Erythroblast (primary cell): Measurements from ENCODE around the gene MDH1.

Source experiments
- DNase-seq, 2 experiments: peaks; one replicate each; lab custom pipeline; 2025; lab: John Stamatoyannopoulos, UW
- GATA1 ChIP-seq: IDR thresholded peaks from 2 replicates; pipeline ENCODE4 v1.6.1; 2011; ENCODE audit warnings: low read depth, mild to moderate bottlenecking, control low read depth, low read length, moderate library complexity
- POLR2A ChIP-seq: IDR thresholded peaks from 2 replicates; pipeline ENCODE4 v1.6.1; 2011; ENCODE audit warnings: mild to moderate bottlenecking, low read length

Gene MDH1

DNA sequence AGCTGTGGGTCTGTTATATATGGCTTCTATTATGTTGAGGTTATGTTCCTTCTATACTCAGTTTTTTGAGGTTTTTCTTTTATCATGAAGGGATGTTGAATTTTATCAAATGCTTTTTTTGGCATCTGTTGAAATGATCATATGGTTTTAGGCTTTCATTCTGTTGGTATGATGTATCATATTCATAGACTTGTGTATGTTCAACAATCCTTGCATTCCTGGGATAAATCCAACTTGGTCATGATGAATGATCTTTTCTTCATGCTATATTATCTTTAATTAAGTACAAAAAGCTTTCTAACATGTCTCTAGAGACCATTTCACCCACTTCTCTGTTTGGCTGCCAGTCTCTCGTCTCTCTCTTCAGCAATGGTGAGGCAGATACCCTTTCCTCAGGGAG, 54.2 kb downstream of the MDH1 start:
- no peak for DNase-seq
- TF ChIP-seq POLR2A (no peak), GATA1 (no peak)

- TF ChIP-seq POLR2A (no peak), GATA1 (no peak)
- no peak for DNase-seq
Observed at GRCh38 chr2:63643486-63643885, 54.7 kb downstream of the MDH1 start.

GRCh38 chr2:63648632-63649031, 59.9 kb downstream of the MDH1 start:
- TF ChIP-seq GATA1: no peak
- no peak for TF ChIP-seq POLR2A
- DNase-seq: no peak

GRCh38 chr2:63649829-63650228, 61.1 kb downstream of the MDH1 start:
- no peak for DNase-seq
- TF ChIP-seq GATA1 (no peak), POLR2A (no peak)

- no peak for DNase-seq
- TF ChIP-seq GATA1 (no peak), POLR2A (no peak)
Observed at GRCh38 chr2:63650756-63651155, 62.0 kb downstream of the MDH1 start.

DNA sequence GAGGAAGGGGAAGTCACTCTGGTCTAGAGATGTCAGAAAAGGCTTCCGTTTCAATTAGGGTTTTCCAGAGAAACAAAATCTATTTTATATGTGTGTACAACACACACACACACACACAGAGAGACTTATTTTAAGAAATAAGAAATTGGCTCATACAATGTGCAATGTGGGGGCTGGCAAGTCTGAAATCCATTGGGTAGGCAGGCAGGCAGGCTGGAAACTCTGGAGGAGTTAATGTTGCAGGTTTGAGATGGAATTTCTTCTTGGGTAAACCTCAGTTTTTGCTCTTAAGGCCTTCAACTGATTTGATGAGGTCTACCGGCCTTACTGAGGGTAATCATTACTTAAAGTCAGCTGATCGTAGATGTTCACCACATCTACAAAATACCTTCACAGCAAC, 62.6 kb downstream of the MDH1 start:
- DNase-seq: no peak
- no peak for TF ChIP-seq GATA1
- no peak for TF ChIP-seq POLR2A

- TF ChIP-seq GATA1: no peak
- TF ChIP-seq POLR2A: no peak
- DNase-seq: no peak
Observed at GRCh38 chr2:63651861-63652651, 63.3 kb downstream of the MDH1 start.

DNA sequence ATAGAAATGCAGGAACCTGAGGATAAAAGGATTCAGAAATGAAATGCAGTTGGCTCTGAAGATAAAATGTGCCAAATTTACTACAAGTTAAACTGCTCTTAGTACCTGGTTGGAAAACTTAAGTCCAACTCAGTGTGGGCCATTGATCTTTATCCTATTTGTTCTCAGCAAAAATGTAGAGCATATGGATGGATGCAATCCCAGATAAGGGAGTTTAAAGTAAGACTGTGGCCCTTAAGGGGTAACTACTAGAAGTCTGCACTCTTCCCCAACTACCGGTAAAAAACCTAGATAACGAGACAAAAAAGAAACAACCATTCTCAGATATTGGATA, 63.9 kb downstream of the MDH1 start:
- no peak for DNase-seq
- TF ChIP-seq GATA1 (no peak), POLR2A (no peak)

DNA sequence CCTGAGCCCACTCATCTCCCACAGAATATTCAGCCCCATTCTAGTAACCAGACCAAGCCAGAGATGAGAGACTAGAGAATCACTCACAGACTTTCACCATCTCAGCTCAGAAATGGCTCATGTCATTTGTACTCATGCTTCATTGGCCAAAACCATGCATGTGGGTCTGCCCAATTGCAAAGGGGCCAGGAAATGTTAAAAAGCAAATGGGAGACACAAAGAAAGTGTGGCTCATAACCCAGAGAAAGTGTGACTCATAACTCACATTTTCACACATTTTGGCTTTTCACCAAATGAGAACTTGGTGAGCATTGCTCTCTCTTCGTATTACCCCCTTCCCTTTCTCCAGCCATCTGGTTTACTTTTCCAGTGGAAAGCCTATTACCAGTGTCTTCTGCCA, 66.2 kb downstream of the MDH1 start:
- DNase-seq: no peak
- TF ChIP-seq GATA1 (no peak), POLR2A (no peak)
